A549 treated with RU486 at 1 μM for 4 hours (cell line): ENCODE results near the gene ROPN1B. TPM values are rescaled to one million over a fixed set of nuclear protein-coding genes. Genes with fewer than 3 reads are reported as not detected.

Source experiments
- total RNA-seq: library from RNA; stranded (reverse); fragments of 200-300 nt; extraction: Qiagen RNA extraction; gene quantifications from 5 replicates; pipeline ENCODE4 v1.2.3, GENCODE V29; 2022; ENCODE audit warnings: low read depth

ROPN1B gene
- not detected in 5 replicates for total RNA-seq

GRCh38 chr3:125968701-125969592 lies at the start of gene ROPN1B:
ROPN1B (plus strand) TSS chr3:125969178; CDS start chr3:125972055, 2,877 bp downstream.

Other genes with a start within 250 kb of the ROPN1B start
- 23.3 to 25.4 TPM (median 23.4 TPM) in 5 replicates for gene SLC41A3, start 114.9 kb downstream of the ROPN1B start, total RNA-seq
- 0.11 to 0.30 TPM (median 0.16 TPM) in 5 replicates for gene ALDH1L1, start 211.4 kb downstream of the ROPN1B start, total RNA-seq